IPS-15b (cell line): ENCODE results near the gene HSPB2.
"Not testable (repeated sequence)": the region's sequence is repeated elsewhere in the genome, so short reads cannot be mapped to it uniquely, and the experiment has no call there.

Source experiments
- H3K27me3 ChIP-seq: one replicate; pipeline ENCODE4 v1.6.1; 2013; ENCODE audit warnings: low read length; ENCODE audit not compliant: control insufficient read depth, insufficient read depth
- H3K36me3 ChIP-seq: one replicate; pipeline ENCODE4 v1.6.1; 2013; ENCODE audit warnings: low read length; ENCODE audit not compliant: control insufficient read depth, insufficient read depth
- H3K4me1 ChIP-seq: one replicate; pipeline ENCODE4 v1.6.1; 2013; ENCODE audit warnings: mild to moderate bottlenecking, low read length; ENCODE audit not compliant: control insufficient read depth, insufficient read depth
- H3K4me3 ChIP-seq: one replicate; pipeline ENCODE4 v1.5.1; 2013; ENCODE audit warnings: low read depth, low read length
- H3K9ac ChIP-seq: one replicate; pipeline ENCODE4 v1.6.1; 2013; ENCODE audit warnings: low read depth, mild to moderate bottlenecking, low read length
- H3K9me3 ChIP-seq: one replicate; pipeline ENCODE4 v1.6.1; 2013; ENCODE audit warnings: mild to moderate bottlenecking, low read length; ENCODE audit not compliant: control insufficient read depth, insufficient read depth

The HSPB2 gene

GRCh38 chr11:111912535-111912934, at the start of gene HSPB2:
Gene HSPB2, plus strand, starts transcription at chr11:111912734. Its CDS starts 96 bp downstream, at chr11:111912830.
- Histone ChIP-seq H3K9me3 (no peaks in the 10 kb centered on the region), H3K27me3 (no peaks in the 10 kb centered on the region), H3K4me1 (peaks cover 13% of the 10 kb centered on the region), H3K4me3 (peak within 1 kb of the TSS; percentile 47), H3K36me3 (no peaks in the 10 kb centered on the region), H3K9ac (peak within 1 kb of the TSS; percentile 26)

- Histone ChIP-seq H3K36me3 (no peaks in the 10 kb centered on the region), H3K9me3 (no peaks in the 10 kb centered on the region), H3K4me1 (no peaks in the 10 kb centered on the region), H3K27me3 (no peaks in the 10 kb centered on the region), H3K4me3 (no peak overlapping the region), H3K9ac (no peak overlapping the region)
Measured at GRCh38 chr11:111870113-111870512, 42.4 kb upstream of the HSPB2 start.

- Histone ChIP-seq H3K36me3 (no peaks in the 10 kb centered on the region), H3K9ac (no peak overlapping the region), H3K27me3 (no peaks in the 10 kb centered on the region), H3K9me3 (no peaks in the 10 kb centered on the region), H3K4me3 (peak overlapping the region; percentile 97), H3K4me1 (no peaks in the 10 kb centered on the region)
Measured at GRCh38 chr11:111870522-111870885, 42.0 kb upstream of the HSPB2 start.

- Histone ChIP-seq H3K9me3 (no peaks in the 10 kb centered on the region), H3K27me3 (no peaks in the 10 kb centered on the region), H3K4me1 (no peaks in the 10 kb centered on the region), H3K36me3 (no peaks in the 10 kb centered on the region), H3K9ac (peak within 1 kb of the TSS; percentile 79), H3K4me3 (peak within 1 kb of the TSS; percentile 97)
Measured at GRCh38 chr11:111870886-111871692, 41.4 kb upstream of the HSPB2 start, which contains the start of gene ALG9. Gene ALG9, minus strand, starts transcription at chr11:111871581. Its CDS starts 99 bp downstream, at chr11:111871482.

- Histone ChIP-seq H3K27me3 (no peaks in the 10 kb centered on the region), H3K36me3 (no peaks in the 10 kb centered on the region), H3K9ac (peak overlapping the region; percentile 79), H3K4me1 (no peaks in the 10 kb centered on the region), H3K4me3 (peak overlapping the region; percentile 97), H3K9me3 (no peaks in the 10 kb centered on the region)
Measured at GRCh38 chr11:111871693-111872161, 40.8 kb upstream of the HSPB2 start.

GRCh38 chr11:111878385-111878848, 34.1 kb upstream of the HSPB2 start:
- no peaks in the 10 kb centered on the region for H3K27me3 ChIP-seq
- peak overlapping the region; percentile 67 for H3K9ac ChIP-seq
- peak overlapping the region; percentile 78 for H3K4me3 ChIP-seq
- no peaks in the 10 kb centered on the region for H3K4me1 ChIP-seq
- no peaks in the 10 kb centered on the region for H3K9me3 ChIP-seq
- no peaks in the 10 kb centered on the region for H3K36me3 ChIP-seq

- Histone ChIP-seq H3K4me3 (peak within 1 kb of the TSS; percentile 78), H3K9me3 (no peaks in the 10 kb centered on the region), H3K9ac (peak within 1 kb of the TSS; percentile 67), H3K36me3 (no peaks in the 10 kb centered on the region), H3K4me1 (no peaks in the 10 kb centered on the region), H3K27me3 (no peaks in the 10 kb centered on the region)
Measured at GRCh38 chr11:111878849-111879636, 33.5 kb upstream of the HSPB2 start, which contains the start of the genes CFAP68 and FDXACB1. Gene CFAP68, plus strand, starts transcription at chr11:111879541. Its CDS starts 20 bp downstream, at chr11:111879561. Gene FDXACB1, minus strand, starts transcription at chr11:111879165. Its CDS starts 33 bp downstream, at chr11:111879132.

GRCh38 chr11:111879637-111879960, 32.9 kb upstream of the HSPB2 start:
- Histone ChIP-seq H3K27me3 (no peaks in the 10 kb centered on the region), H3K9ac (peak overlapping the region; percentile 56), H3K4me1 (no peaks in the 10 kb centered on the region), H3K36me3 (no peaks in the 10 kb centered on the region), H3K9me3 (no peaks in the 10 kb centered on the region), H3K4me3 (peak overlapping the region; percentile 78)

GRCh38 chr11:111882202-111882601, 30.3 kb upstream of the HSPB2 start:
- no peak overlapping the region for H3K4me3 ChIP-seq
- no peaks in the 10 kb centered on the region for H3K27me3 ChIP-seq
- no peaks in the 10 kb centered on the region for H3K4me1 ChIP-seq
- no peak overlapping the region for H3K9ac ChIP-seq
- H3K36me3 ChIP-seq = no peaks in the 10 kb centered on the region
- no peaks in the 10 kb centered on the region for H3K9me3 ChIP-seq

GRCh38 chr11:111885053-111885452, 27.5 kb upstream of the HSPB2 start:
- not testable (repeated sequence) for H3K9me3 ChIP-seq, H3K36me3 ChIP-seq, H3K9ac ChIP-seq, H3K27me3 ChIP-seq, H3K4me1 ChIP-seq, H3K4me3 ChIP-seq

- Histone ChIP-seq H3K27me3 (no peaks in the 10 kb centered on the region), H3K9me3 (no peaks in the 10 kb centered on the region), H3K9ac (no peak overlapping the region), H3K4me1 (no peaks in the 10 kb centered on the region), H3K36me3 (no peaks in the 10 kb centered on the region), H3K4me3 (no peak overlapping the region)
Measured at GRCh38 chr11:111886032-111886431, 26.5 kb upstream of the HSPB2 start.
